ENCODE results near the gene VWC2L.

Gene VWC2L

GRCh38 chr2:214410918-214411554 lies at the start of gene VWC2L:
TSS of gene VWC2L (plus strand) at chr2:214411054. CDS start at chr2:214414194, 3,140 bp downstream.
- H3K27ac ChIP-seq, result no peak within 1 kb of the TSS
- DNase-seq (ENCODE audit: low read depth, low spot score), result peak; percentile 12

DNA sequence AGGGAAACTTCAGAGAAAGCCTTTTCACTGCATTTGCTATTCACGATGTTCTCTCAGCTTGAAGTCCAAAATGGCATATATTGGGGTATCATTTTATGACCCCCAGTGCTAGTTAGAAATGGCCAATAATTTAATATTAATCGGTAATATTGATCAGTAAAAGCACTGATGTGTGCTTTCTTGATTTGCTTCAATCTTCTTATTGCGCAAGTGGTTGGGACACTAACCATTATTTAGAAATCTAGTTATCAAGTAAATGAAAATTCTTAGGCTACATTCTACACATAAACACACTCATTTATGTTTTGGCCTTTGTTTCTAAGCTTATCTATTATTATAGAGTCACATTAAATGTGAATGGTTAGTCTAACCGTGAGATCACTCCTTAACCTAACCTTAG lies 49.7 kb upstream of the VWC2L start:
- no peak overlapping the region for H3K27ac ChIP-seq
- DNase-seq (ENCODE audit: low read depth, low spot score), result no peak

DNA sequence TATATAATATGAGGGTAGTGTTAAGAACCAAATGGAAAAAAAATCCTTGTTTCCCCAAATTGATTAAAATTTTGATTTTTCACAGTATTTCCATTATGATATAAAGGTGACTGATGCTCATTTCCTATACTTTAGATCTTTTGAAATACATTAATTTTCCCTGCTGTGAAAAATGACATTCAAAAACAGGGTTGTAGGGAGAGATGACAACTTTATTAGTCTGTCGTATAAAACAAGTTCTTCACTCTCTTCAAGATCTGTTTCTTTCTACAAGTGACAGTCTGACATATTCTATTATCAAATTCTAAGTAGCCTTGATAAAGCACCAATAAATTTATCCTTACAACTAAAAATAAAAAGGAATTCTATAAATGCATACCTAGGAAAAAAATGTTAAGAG lies 45.3 kb upstream of the VWC2L start:
- H3K27ac ChIP-seq, result no peak overlapping the region
- DNase-seq (ENCODE audit: low read depth, low spot score), result no peak

DNA sequence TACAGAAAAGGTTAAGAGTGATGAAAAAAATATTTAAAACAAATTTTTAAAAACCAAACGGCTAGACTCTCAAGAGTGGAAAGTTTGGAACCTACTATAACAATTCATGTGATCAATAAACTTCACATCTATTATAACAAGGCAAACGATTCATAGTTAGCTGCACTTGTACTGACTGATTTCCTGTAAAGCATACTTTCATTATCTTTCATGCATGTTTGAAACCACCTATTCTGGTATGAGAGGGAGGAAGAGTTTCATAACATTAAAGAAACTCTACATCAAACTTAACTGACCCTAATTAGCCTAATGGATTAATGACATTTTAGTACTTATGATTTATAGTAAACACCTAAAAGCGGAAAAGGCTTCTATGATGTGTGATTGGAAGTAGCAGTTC lies 43.7 kb upstream of the VWC2L start:
- DNase-seq (ENCODE audit: low read depth, low spot score), result no peak
- no peak overlapping the region for H3K27ac ChIP-seq

GRCh38 chr2:214376618-214377285 lies 34.1 kb upstream of the VWC2L start:
- no peak for DNase-seq (ENCODE audit: low read depth, low spot score)
- no peak overlapping the region for H3K27ac ChIP-seq

GRCh38 chr2:214377286-214377624 lies 33.6 kb upstream of the VWC2L start:
- H3K27ac ChIP-seq, result no peak overlapping the region
- DNase-seq (ENCODE audit: low read depth, low spot score), result no peak

GRCh38 chr2:214378455-214379103 lies 32.3 kb upstream of the VWC2L start:
- DNase-seq (ENCODE audit: low read depth, low spot score), result peak; percentile 52
- H3K27ac ChIP-seq, result peak overlapping the region; percentile 21

DNA sequence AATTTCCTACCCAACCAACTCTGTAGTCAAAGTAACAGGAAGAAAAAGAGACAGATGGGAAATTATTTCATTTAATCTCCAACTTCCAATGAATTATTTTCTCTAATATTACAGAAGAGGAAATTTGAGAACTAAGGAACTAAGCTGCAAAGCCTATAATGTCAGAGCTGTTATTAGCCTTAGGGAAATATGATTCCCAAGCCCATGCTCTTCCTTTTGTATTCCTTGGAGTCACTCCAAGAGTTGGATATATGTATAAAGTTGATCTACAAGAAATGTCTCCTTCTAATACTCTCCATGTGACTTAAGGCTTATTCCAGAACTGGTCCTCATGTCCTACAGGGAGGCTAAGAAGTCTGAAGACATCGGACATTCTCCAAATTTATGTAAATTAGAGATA lies 31.6 kb upstream of the VWC2L start:
- no peak for DNase-seq (ENCODE audit: low read depth, low spot score)

GRCh38 chr2:214380681-214381080 lies 30.2 kb upstream of the VWC2L start:
- no peak overlapping the region for H3K27ac ChIP-seq
- DNase-seq (ENCODE audit: low read depth, low spot score), result no peak

More for the DNA sequence above, 31.6 kb upstream of the VWC2L start:
- H3K27ac ChIP-seq, result peak overlapping the region; percentile 21

- H3K27ac ChIP-seq, result no peak overlapping the region
- DNase-seq (ENCODE audit: low read depth, low spot score), result no peak
These were observed 28.6 kb upstream of the VWC2L start for GRCh38 chr2:214382229-214382628.

- no peak overlapping the region for H3K27ac ChIP-seq
- DNase-seq (ENCODE audit: low read depth, low spot score), result no peak
These were observed 24.1 kb upstream of the VWC2L start for GRCh38 chr2:214386720-214387119.

GRCh38 chr2:214389334-214389733 lies 21.5 kb upstream of the VWC2L start:
- H3K27ac ChIP-seq, result no peak overlapping the region
- no peak for DNase-seq (ENCODE audit: low read depth, low spot score)

DNA sequence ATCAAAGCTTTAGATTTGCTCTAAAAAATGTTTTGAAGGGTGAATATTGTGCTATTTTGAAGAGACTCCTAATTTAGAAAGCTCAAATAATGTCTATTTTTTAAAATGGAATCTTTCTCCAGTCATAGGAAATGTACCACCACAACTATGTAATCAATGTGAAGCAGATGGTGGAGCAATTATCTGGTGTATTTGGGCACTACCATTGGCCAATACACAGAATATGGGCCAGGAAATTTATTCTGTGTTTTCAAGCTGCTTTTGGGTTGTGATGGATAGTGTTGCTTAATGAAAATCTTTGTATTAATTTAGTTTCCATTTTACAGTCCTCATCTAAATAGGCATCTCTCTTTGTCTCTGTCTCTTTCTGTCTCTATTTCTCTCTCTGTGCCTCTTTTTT lies 17.1 kb upstream of the VWC2L start:
- no peak overlapping the region for H3K27ac ChIP-seq
- no peak for DNase-seq (ENCODE audit: low read depth, low spot score)

- peak; percentile 33 for DNase-seq (ENCODE audit: low read depth, low spot score)
- H3K27ac ChIP-seq, result no peak overlapping the region
These were observed 15.8 kb upstream of the VWC2L start for GRCh38 chr2:214395040-214395439.

- H3K27ac ChIP-seq, result no peak overlapping the region
- no peak for DNase-seq (ENCODE audit: low read depth, low spot score)
These were observed 9.3 kb upstream of the VWC2L start for GRCh38 chr2:214401580-214401979.

DNA sequence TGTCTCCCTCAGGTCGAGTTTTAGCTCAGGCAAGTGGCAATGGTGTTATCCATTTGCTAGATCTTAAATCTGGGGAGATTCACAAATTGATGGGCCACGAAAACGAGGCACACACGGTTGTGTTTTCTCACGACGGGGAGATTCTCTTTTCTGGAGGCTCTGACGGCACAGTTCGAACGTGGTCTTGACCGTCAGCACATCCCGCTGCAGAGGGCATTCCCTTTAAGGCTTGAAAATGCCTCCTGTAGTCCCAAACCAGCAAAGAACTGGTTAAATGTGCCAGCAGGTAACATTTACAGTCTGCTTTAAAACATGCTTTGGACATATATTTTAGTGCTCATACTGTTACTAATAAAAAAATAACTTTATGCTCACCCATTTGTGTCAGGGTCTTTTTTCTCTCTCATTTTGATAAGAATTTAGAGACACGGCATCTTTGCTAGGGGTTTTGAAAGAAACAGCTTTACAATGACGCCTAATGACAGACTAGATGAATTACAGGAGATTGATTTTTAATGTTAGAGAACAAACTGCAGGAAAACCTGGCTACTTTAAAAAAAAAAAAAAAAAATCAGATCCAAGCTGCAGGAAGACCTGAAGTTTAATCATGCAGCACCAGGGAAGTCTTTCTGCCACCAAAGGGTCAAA lies 602 bp upstream of the VWC2L start:
- no peak overlapping the region for H3K27ac ChIP-seq
- no peak for DNase-seq (ENCODE audit: low read depth, low spot score)

DNA sequence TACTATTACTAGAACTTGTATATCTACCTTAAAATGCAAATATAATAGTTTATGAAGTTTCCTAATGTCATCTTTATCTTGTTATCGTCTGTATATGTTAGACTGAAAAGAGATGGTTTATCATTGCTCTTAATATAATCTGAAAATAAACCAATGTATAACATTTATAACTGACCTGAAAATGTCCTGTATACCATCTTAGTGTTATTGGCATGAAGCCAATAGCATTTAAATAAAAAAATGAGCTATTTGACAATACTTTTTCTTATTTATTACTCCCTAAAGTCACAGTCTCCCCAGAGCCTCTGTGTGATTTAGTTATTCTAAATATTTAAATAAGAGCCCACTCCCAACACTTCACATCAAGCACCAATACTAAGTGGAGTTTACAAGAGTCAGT lies 1.8 kb downstream of the VWC2L start:
- H3K27ac ChIP-seq, result no peak overlapping the region
- DNase-seq (ENCODE audit: low read depth, low spot score), result no peak

GRCh38 chr2:214436470-214436869 lies 25.6 kb downstream of the VWC2L start:
- no peak for DNase-seq (ENCODE audit: low read depth, low spot score)
- no peak overlapping the region for H3K27ac ChIP-seq

DNA sequence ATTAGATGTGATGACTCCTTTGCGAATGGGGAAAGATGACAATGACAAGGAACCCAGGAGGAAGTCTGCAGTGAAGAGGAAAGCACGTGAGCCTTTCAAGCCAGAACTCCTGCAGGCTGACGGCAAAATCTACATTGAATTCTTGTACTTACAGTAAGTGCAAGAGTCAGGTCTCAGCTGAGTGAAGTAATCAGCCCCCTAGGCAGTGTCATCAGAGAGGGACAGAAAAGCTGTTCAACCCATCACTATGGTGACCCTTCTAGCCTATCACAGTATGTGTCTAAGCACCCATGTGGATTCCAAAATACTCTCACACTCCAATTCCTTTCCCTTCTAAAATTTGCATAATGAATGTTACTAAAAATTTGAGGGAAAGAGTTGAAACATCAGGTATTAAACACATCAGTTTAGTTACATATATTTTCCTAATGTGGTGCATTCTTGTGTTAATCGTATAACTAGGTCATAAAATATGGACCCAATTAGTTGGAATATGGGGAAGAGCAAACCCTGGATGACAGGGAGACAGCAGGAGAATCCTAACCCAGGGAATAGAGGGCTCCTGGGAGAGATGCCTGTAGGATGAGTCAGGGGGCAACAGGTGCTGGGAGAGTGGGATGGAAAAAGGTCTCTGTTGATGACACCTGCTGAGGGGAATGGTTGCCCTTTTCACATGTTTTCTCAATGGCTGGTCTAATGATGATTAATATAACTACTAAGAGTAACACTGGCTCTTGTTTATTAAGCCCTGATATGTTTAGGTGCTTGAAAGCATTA lies 39.5 kb downstream of the VWC2L start:
- no peak overlapping the region for H3K27ac ChIP-seq
- no peak for DNase-seq (ENCODE audit: low read depth, low spot score)

DNA sequence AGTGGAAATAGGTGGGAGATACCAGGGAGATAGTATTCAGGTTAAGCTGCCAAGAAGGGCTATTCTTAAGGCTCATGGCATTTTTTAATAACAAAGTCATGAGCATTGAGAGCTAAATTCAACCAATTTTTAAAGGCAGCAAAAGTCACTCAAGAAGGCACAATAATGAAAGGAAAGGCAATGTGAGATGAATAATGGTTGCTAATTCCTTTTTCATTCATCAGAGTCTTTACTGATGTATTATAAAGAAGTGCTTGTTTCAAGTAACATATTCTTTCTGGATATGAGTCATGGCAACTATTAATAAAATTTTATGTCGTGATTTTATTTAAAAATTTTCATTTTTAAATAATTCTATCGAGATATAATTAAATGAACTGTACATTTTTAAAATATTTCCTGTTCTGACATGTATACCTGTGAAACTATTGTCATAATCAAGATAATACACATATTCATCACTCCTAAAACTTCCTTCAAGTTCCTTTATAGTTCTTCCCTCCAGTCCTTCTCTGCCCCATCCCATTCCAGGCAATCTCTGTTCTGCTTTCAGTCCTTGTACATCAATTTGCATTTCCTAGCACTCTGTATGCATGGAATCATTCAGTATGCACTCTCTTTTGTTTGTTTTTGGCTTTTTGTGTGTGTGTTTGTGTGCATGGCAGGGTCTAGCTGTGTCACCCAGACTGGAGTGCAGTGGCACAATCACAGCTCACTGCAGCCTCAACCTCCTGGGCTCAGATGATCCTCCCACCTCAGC lies 40.8 kb downstream of the VWC2L start:
- no peak for DNase-seq (ENCODE audit: low read depth, low spot score)

More for the DNA sequence above, 40.8 kb downstream of the VWC2L start:
- H3K27ac ChIP-seq, result no peak overlapping the region
